ENCODE measurements around the gene SEMA7A.

DNA sequence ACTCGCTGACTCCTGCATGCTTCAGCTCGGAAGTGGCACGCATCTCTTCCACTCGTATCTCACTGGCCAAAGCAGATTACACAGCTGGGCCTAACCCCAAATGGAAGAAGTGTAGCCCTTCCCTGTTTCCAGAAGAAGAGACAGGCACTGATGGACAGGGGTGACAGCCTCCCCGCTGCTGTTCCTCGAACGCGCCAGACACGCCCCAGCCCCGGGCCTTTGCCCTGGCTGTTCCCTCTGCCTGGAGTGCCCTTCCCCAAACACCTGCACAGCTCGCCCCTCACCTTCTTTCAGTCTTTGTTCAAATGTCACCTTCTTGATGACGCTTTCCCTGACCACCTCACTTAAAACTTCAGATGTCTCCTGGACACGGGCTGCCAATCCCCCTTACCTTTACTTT is 40.3 kb downstream of the SEMA7A start:
- no peak for TF ChIP-seq ZNF707 (CRISPR knock-in tag; conservative IDR thresholded peaks at IDR 0.05)
- no peak for TF ChIP-seq CBX5 (IDR thresholded peaks at IDR 0.05; ENCODE audit: borderline replicate concordance, low read depth)
- TF ChIP-seq PBX2 (CRISPR knock-in tag; IDR thresholded peaks at IDR 0.05; ENCODE audit: low read depth), result no peak
- TF ChIP-seq PBX2 (tag; conservative IDR thresholded peaks at IDR 0.05; ENCODE audit: low read depth), result no peak
- TF ChIP-seq FOXP4 (CRISPR knock-in tag; IDR thresholded peaks at IDR 0.05; ENCODE audit: borderline replicate concordance), result no peak
- no peak for TF ChIP-seq NR1H2 (CRISPR knock-in tag; IDR thresholded peaks at IDR 0.05)
- no peak for TF ChIP-seq ZC3H8 (IDR thresholded peaks at IDR 0.05)
- TF ChIP-seq CTCF (IDR thresholded peaks at IDR 0.05 in 2 of 3, conservative IDR thresholded peaks at IDR 0.05 in 1 of 3; ENCODE audit: insufficient read depth in 2 of 3, low read depth in 1 of 3, low read length in 3 of 3), result no peak
- TF ChIP-seq, protein P1, sequence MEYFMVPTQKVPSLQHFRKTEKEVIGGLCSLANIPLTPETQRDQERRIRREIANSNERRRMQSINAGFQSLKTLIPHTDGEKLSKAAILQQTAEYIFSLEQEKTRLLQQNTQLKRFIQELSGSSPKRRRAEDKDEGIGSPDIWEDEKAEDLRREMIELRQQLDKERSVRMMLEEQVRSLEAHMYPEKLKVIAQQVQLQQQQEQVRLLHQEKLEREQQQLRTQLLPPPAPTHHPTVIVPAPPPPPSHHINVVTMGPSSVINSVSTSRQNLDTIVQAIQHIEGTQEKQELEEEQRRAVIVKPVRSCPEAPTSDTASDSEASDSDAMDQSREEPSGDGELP (CRISPR knock-in tag; IDR thresholded peaks at IDR 0.05; ENCODE audit: borderline replicate concordance), result no peak
- no peak for TF ChIP-seq HDAC2 (IDR thresholded peaks at IDR 0.05)
- TF ChIP-seq MEF2A (IDR thresholded peaks at IDR 0.05; ENCODE audit: control insufficient read depth, low read depth, low read length), result no peak

Measured in K562 (cell line).